Trophoblast cell (in vitro differentiated cells and primary cell): ENCODE results near the gene NPM3.
A peak's percentile ranks its signal among the peaks of the same experiment; 100 is the strongest.

ENCODE experiments used
- DNase-seq, 2 donors: peaks; one replicate each; pipeline ENCODE4 v3.0.0-alpha.2; 2016
- H2AFZ ChIP-seq: 2 replicates; pipeline ENCODE4 v1.6.1; 2013; ENCODE audit warnings: low read length, moderate library complexity, mild to moderate bottlenecking; ENCODE audit not compliant: insufficient read depth, poor library complexity
- H2AK5ac ChIP-seq: 2 replicates; pipeline ENCODE4 v1.6.1; 2013; ENCODE audit warnings: mild to moderate bottlenecking, low read length
- H2BK120ac ChIP-seq: 2 replicates; pipeline ENCODE4 v1.6.1; 2013; ENCODE audit warnings: low read length, mild to moderate bottlenecking, moderate library complexity; ENCODE audit not compliant: insufficient read depth, poor library complexity
- H2BK12ac ChIP-seq: 2 replicates; pipeline ENCODE4 v1.6.1; 2013; ENCODE audit warnings: mild to moderate bottlenecking, low read length, moderate library complexity
- H2BK5ac ChIP-seq: 2 replicates; pipeline ENCODE4 v1.6.1; 2013; ENCODE audit warnings: low read length, low read depth, moderate library complexity, mild to moderate bottlenecking; ENCODE audit not compliant: poor library complexity
- H3K14ac ChIP-seq: 2 replicates; pipeline ENCODE4 v1.6.1; 2013; ENCODE audit warnings: mild to moderate bottlenecking, low read length
- H3K18ac ChIP-seq: 2 replicates; pipeline ENCODE4 v1.6.1; 2013; ENCODE audit warnings: mild to moderate bottlenecking, low read length
- H3K23ac ChIP-seq: 2 replicates; pipeline ENCODE4 v1.6.1; 2013; ENCODE audit warnings: low read length
- H3K27ac ChIP-seq: 2 replicates; pipeline ENCODE4 v1.5.1; 2013; ENCODE audit warnings: low read depth, mild to moderate bottlenecking, inconsistent platforms, low read length, moderate library complexity
- H3K27me3 ChIP-seq: 2 replicates; pipeline ENCODE4 v1.6.1; 2013; ENCODE audit warnings: inconsistent platforms, mild to moderate bottlenecking, low read length, moderate library complexity; ENCODE audit not compliant: insufficient read depth
- H3K36me3 ChIP-seq, 2 experiments: 1 replicate in 1 of 2; 2 replicates in 1 of 2; pipeline ENCODE4 v1.6.1; 2013; ENCODE audit warnings: low read length in 2 of 2, mild to moderate bottlenecking in 2 of 2, moderate library complexity in 1 of 2; ENCODE audit not compliant: insufficient read depth in 2 of 2, control insufficient read depth in 1 of 2
- H3K4ac ChIP-seq: 2 replicates; pipeline ENCODE4 v1.6.1; 2013; ENCODE audit warnings: low read depth, mild to moderate bottlenecking, low read length, moderate library complexity
- H3K4me1 ChIP-seq, 2 experiments: 1 replicate in 1 of 2; 2 replicates in 1 of 2; pipeline ENCODE4 v1.6.1; 2013; ENCODE audit warnings: low read length in 2 of 2, mild to moderate bottlenecking in 2 of 2, moderate library complexity in 1 of 2; ENCODE audit not compliant: insufficient read depth in 2 of 2, control insufficient read depth in 1 of 2
- H3K4me2 ChIP-seq: 2 replicates; pipeline ENCODE4 v1.6.1; 2013; ENCODE audit warnings: inconsistent platforms, mild to moderate bottlenecking, low read length, moderate library complexity
- H3K4me3 ChIP-seq: 2 replicates; pipeline ENCODE4 v1.5.1; 2013; ENCODE audit warnings: mild to moderate bottlenecking, low read depth, low read length, inconsistent platforms
- H3K79me1 ChIP-seq: one replicate; pipeline ENCODE4 v1.6.1; 2013; ENCODE audit warnings: low read length
- H3K79me2 ChIP-seq: 2 replicates; pipeline ENCODE4 v1.6.1; 2013; ENCODE audit warnings: low read length, mild to moderate bottlenecking; ENCODE audit not compliant: control insufficient read depth, insufficient read depth, poor library complexity
- H3K9ac ChIP-seq: 2 replicates; pipeline ENCODE4 v1.6.1; 2013; ENCODE audit warnings: mild to moderate bottlenecking, low read length
- H3K9me3 ChIP-seq: 2 replicates; pipeline ENCODE4 v1.6.1; 2013; ENCODE audit warnings: low read depth, mild to moderate bottlenecking, control low read depth, inconsistent platforms, low read length; ENCODE audit not compliant: insufficient read depth
- H4K12ac ChIP-seq: 2 replicates; pipeline ENCODE4 v1.6.1; 2013; ENCODE audit warnings: low read depth, mild to moderate bottlenecking, low read length, moderate library complexity
- H4K8ac ChIP-seq: 2 replicates; pipeline ENCODE4 v1.6.1; 2013; ENCODE audit warnings: low read depth, mild to moderate bottlenecking, low read length, moderate library complexity
- H4K91ac ChIP-seq: one replicate; pipeline ENCODE4 v1.6.1; 2013; ENCODE audit warnings: low read depth, mild to moderate bottlenecking, low read length, moderate library complexity
- WGBS: extraction: QIAGEN DNeasy Blood & Tissue Kit; methylation state at CpG from one replicate; pipeline ENCODE4 v1.1.7; 2013; ENCODE audit warnings: missing lambda C conversion rate; ENCODE audit not compliant: insufficient read length, insufficient coverage; ENCODE audit errors: extremely low coverage; 5-methylcytosine and 5-hydroxymethylcytosine counted together

NPM3 gene

GRCh38 chr10:101780187-101780817 is 2.9 kb downstream of the NPM3 start:
- H2BK12ac ChIP-seq = no peak overlapping the region
- no peak overlapping the region for H3K4me3 ChIP-seq
- peaks cover 39% of the 10 kb centered on the region for H3K27me3 ChIP-seq
- WGBS = no CpG with 5 or more reads among the region's 17 CpGs
- no peak overlapping the region for H3K9ac ChIP-seq
- no peak overlapping the region for H4K8ac ChIP-seq
- no peak overlapping the region for H4K12ac ChIP-seq
- no peak overlapping the region for H2AK5ac ChIP-seq
- H2AFZ ChIP-seq = no peak overlapping the region
- H2BK5ac ChIP-seq = no peak overlapping the region
- peaks cover 2 to 4% of the 10 kb centered on the region in 2 experiments for H3K36me3 ChIP-seq
- H2BK120ac ChIP-seq = no peak overlapping the region
- H3K14ac ChIP-seq = no peak overlapping the region
- H3K27ac ChIP-seq = no peak overlapping the region
- DNase-seq = peak in 1 of 2 donors; percentile 9
- peaks cover 2% of the 10 kb centered on the region for H3K79me1 ChIP-seq
- H3K23ac ChIP-seq = no peak overlapping the region
- H3K18ac ChIP-seq = no peak overlapping the region
- peaks cover 9% of the 10 kb centered on the region for H3K9me3 ChIP-seq
- H3K79me2 ChIP-seq = no peaks in the 10 kb centered on the region
- H4K91ac ChIP-seq = no peak overlapping the region
- H3K4me1 ChIP-seq = peaks cover 14 to 27% of the 10 kb centered on the region in 2 experiments
- H3K4me2 ChIP-seq = peak overlapping the region; percentile 60
- H3K4ac ChIP-seq = no peak overlapping the region

- Histone ChIP-seq H2BK5ac (no peak overlapping the region), H3K14ac (no peak overlapping the region), H3K36me3 (peaks cover 2 to 3% of the 10 kb centered on the region in 2 experiments), H3K18ac (no peak overlapping the region), H4K91ac (no peak overlapping the region), H2BK12ac (no peak overlapping the region), H3K79me1 (peaks cover 2% of the 10 kb centered on the region), H3K27ac (no peak overlapping the region), H3K79me2 (no peaks in the 10 kb centered on the region), H3K4me2 (peak overlapping the region; percentile 60), H4K8ac (no peak overlapping the region), H3K23ac (no peak overlapping the region), H2AK5ac (no peak overlapping the region), H4K12ac (no peak overlapping the region), H3K4me1 (peaks cover 14 to 27% of the 10 kb centered on the region in 2 experiments), H3K9ac (no peak overlapping the region), H3K4me3 (no peak overlapping the region), H2AFZ (no peak overlapping the region), H3K9me3 (peaks cover 11% of the 10 kb centered on the region), H2BK120ac (no peak overlapping the region), H3K4ac (no peak overlapping the region), H3K27me3 (peaks cover 45% of the 10 kb centered on the region)
- DNase-seq = peak; percentile 68 to 88
- no CpG with 5 or more reads among the region's 51 CpGs for WGBS
Measured at GRCh38 chr10:101779544-101780186, 3.6 kb downstream of the NPM3 start.

DNA sequence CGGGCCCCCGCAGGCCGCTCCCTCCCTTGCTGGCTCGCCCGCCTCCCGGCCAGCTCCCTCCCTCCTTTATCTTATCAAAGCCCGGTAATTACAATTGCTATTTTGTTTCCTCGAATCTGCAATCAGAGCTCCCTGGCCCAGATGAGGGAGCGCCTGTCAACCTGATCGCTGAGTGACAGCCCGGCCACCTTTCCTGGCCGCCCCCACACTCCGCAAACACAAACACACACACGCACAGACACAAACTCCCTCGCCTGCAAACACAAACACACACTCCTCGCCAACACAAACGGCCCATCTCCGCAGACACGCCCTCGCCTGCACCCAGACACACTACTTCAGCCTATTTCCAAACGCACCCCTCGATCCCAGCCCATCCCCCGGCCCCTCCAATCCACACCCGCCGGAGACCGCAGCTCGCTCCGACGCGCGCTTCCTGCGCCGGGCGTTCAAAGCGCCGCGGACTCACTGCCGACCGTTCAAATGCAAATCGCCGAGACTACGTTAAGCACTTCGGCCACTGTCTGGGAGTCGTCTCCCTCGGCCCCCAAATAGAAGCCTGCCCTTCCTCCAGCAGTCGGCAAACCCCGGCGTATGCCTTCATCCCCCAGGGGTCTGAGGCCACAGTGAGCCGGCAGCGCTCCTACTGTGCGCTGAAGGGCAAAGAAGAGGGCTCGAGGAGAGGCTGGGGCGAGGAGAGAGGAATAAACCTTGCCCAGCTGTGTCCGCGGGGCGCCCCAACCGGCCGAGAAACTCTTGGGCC is 4.3 kb downstream of the NPM3 start:
- Histone ChIP-seq H4K8ac (no peak overlapping the region), H3K23ac (no peak overlapping the region), H3K27ac (no peak overlapping the region), H4K91ac (no peak overlapping the region), H2BK12ac (no peak overlapping the region), H3K36me3 (peaks cover 2 to 3% of the 10 kb centered on the region in 2 experiments), H3K4me2 (peak overlapping the region; percentile 60), H3K9me3 (peaks cover 13% of the 10 kb centered on the region), H2AFZ (no peak overlapping the region), H2AK5ac (no peak overlapping the region), H2BK120ac (no peak overlapping the region), H3K79me2 (no peaks in the 10 kb centered on the region), H4K12ac (no peak overlapping the region), H2BK5ac (no peak overlapping the region), H3K14ac (no peak overlapping the region), H3K9ac (no peak overlapping the region), H3K4ac (no peak overlapping the region), H3K4me1 (peaks cover 14 to 27% of the 10 kb centered on the region in 2 experiments), H3K18ac (no peak overlapping the region), H3K79me1 (peaks cover 2% of the 10 kb centered on the region), H3K27me3 (peaks cover 52% of the 10 kb centered on the region), H3K4me3 (no peak overlapping the region)
- no CpG with 5 or more reads among the region's 58 CpGs for WGBS
- peak in 1 of 2 donors; percentile 33 for DNase-seq

DNA sequence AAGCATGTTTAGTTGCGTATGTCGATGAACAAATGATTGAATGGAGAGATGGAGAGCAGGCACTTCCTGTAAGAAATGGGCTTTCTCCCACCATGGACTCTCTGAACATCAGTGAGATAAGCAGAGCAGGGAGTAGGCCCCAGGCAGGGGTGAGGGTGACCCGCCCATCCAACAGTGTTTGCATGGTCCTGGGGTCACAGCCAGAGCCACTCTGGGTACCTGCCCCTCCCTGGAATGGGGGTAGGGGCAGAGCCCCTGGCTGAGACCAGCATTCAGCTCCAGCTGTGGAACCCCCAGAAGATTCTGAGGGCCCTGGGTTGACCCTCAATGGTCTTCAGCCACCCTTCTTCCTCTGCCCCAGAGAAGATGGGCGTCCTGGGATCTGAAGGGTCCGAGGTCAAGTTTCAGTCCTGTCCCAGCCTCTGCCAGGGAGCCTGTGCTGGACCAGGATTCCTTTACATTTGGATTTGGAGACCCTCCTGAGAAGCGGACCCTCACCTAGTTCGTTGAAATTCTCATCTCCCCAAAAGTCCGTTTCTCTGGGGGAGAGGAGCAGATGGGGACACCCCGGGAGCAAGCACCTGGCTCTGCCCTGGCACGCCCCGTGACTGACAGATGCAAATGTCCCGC is 5.0 kb downstream of the NPM3 start:
- peaks cover 0 to 3% of the 10 kb centered on the region in 2 experiments for H3K36me3 ChIP-seq
- no peak for DNase-seq
- no peak overlapping the region for H2AFZ ChIP-seq
- H3K4me1 ChIP-seq = peaks cover 14 to 23% of the 10 kb centered on the region in 2 experiments
- no peak overlapping the region for H3K9ac ChIP-seq
- no peak overlapping the region for H3K23ac ChIP-seq
- H3K27me3 ChIP-seq = peaks cover 57% of the 10 kb centered on the region
- H2BK5ac ChIP-seq = no peak overlapping the region
- H2AK5ac ChIP-seq = no peak overlapping the region
- no peak overlapping the region for H3K18ac ChIP-seq
- WGBS = no CpG with 5 or more reads among the region's 12 CpGs
- no peak overlapping the region for H4K8ac ChIP-seq
- no peak overlapping the region for H3K4ac ChIP-seq
- H3K79me1 ChIP-seq = peaks cover 2% of the 10 kb centered on the region
- H3K4me3 ChIP-seq = no peak overlapping the region
- H4K91ac ChIP-seq = no peak overlapping the region
- H3K4me2 ChIP-seq = peak overlapping the region; percentile 60
- H3K79me2 ChIP-seq = no peaks in the 10 kb centered on the region
- H2BK12ac ChIP-seq = no peak overlapping the region
- H2BK120ac ChIP-seq = no peak overlapping the region
- H3K27ac ChIP-seq = no peak overlapping the region
- H4K12ac ChIP-seq = no peak overlapping the region
- H3K14ac ChIP-seq = no peak overlapping the region
- H3K9me3 ChIP-seq = peaks cover 13% of the 10 kb centered on the region
